HEK293T (cell line): ENCODE results near the gene GON4L.

Experiments
- CTCF ChIA-PET: fragments of 350-600 bp; formaldehyde crosslinking; extraction: SDS; loops from one replicate; lab custom pipeline; 2021; ENCODE audit warnings: antibody characterized with exemption, inconsistent platforms; lab: Yijun Ruan, JAX
- POLR2A ChIA-PET: fragments of 350-600 bp; formaldehyde crosslinking; extraction: SDS; loops from one replicate; lab custom pipeline; 2020; ENCODE audit warnings: antibody characterized with exemption, inconsistent platforms; lab: Yijun Ruan, JAX
- DNase-seq: peaks from one replicate; pipeline ENCODE4 v3.0.0; 2012; ENCODE audit warnings: mixed read lengths; ENCODE audit errors: extremely low spot score
- ARNT ChIP-seq: fragments of 450-650 bp; IDR thresholded peaks from 2 replicates; pipeline ENCODE4 v1.6.1; 2017; ENCODE audit warnings: mild to moderate bottlenecking
- BHLHE40 ChIP-seq: fragments of 450-650 bp; IDR thresholded peaks from 2 replicates; pipeline ENCODE4 v1.6.1; 2016; ENCODE audit warnings: mild to moderate bottlenecking, moderate library complexity, borderline replicate concordance
- CTBP1 ChIP-seq: fragments of 450-650 bp; IDR thresholded peaks from 2 replicates; pipeline ENCODE4 v1.6.1; 2016; ENCODE audit warnings: borderline replicate concordance
- ELF4 ChIP-seq: fragments of 450-650 bp; IDR thresholded peaks from 2 replicates; pipeline ENCODE4 v1.6.1; 2017; ENCODE audit warnings: antibody characterized with exemption
- FOXA1 ChIP-seq: fragments of 450-650 bp; IDR thresholded peaks from 2 replicates; pipeline ENCODE4 v1.6.1; 2016; ENCODE audit warnings: mild to moderate bottlenecking
- FOXK2 ChIP-seq: fragments of 450-650 bp; IDR thresholded peaks from 2 replicates; pipeline ENCODE4 v1.6.1; 2016; ENCODE audit warnings: mild to moderate bottlenecking
- FOXM1 ChIP-seq: fragments of 450-650 bp; IDR thresholded peaks from 2 replicates; pipeline ENCODE4 v1.6.1; 2017; ENCODE audit warnings: mild to moderate bottlenecking, borderline replicate concordance
- HDGF ChIP-seq: fragments of 450-650 bp; IDR thresholded peaks from 2 replicates; pipeline ENCODE4 v1.6.1; 2017; ENCODE audit warnings: antibody characterized with exemption, borderline replicate concordance
- L3MBTL2 ChIP-seq: fragments of 450-650 bp; conservative IDR thresholded peaks from 2 replicates; pipeline ENCODE4 v1.6.1; 2016; ENCODE audit warnings: mild to moderate bottlenecking
- LEF1 ChIP-seq: fragments of 450-650 bp; IDR thresholded peaks from 2 replicates; pipeline ENCODE4 v1.6.1; 2017; ENCODE audit warnings: mild to moderate bottlenecking, borderline replicate concordance
- NFRKB ChIP-seq: fragments of 450-650 bp; IDR thresholded peaks from 2 replicates; pipeline ENCODE4 v1.6.1; 2016; ENCODE audit warnings: mild to moderate bottlenecking, moderate library complexity
- SP1 ChIP-seq: fragments of 450-650 bp; IDR thresholded peaks from 2 replicates; pipeline ENCODE4 v1.6.1; 2017
- SUZ12 ChIP-seq: fragments of 450-650 bp; IDR thresholded peaks from 2 replicates; pipeline ENCODE4 v1.6.1; 2016; ENCODE audit warnings: mild to moderate bottlenecking
- TARDBP ChIP-seq: fragments of 450-650 bp; IDR thresholded peaks from 2 replicates; pipeline ENCODE4 v1.6.1; 2016
- ZNF384 ChIP-seq: fragments of 450-650 bp; IDR thresholded peaks from 2 replicates; pipeline ENCODE4 v1.6.1; 2016
- TF ChIP-seq, protein P1 (sequence below): fragments of 450-650 bp; IDR thresholded peaks from 2 replicates; pipeline ENCODE4 v1.6.1; 2016

Gene GON4L

DNA sequence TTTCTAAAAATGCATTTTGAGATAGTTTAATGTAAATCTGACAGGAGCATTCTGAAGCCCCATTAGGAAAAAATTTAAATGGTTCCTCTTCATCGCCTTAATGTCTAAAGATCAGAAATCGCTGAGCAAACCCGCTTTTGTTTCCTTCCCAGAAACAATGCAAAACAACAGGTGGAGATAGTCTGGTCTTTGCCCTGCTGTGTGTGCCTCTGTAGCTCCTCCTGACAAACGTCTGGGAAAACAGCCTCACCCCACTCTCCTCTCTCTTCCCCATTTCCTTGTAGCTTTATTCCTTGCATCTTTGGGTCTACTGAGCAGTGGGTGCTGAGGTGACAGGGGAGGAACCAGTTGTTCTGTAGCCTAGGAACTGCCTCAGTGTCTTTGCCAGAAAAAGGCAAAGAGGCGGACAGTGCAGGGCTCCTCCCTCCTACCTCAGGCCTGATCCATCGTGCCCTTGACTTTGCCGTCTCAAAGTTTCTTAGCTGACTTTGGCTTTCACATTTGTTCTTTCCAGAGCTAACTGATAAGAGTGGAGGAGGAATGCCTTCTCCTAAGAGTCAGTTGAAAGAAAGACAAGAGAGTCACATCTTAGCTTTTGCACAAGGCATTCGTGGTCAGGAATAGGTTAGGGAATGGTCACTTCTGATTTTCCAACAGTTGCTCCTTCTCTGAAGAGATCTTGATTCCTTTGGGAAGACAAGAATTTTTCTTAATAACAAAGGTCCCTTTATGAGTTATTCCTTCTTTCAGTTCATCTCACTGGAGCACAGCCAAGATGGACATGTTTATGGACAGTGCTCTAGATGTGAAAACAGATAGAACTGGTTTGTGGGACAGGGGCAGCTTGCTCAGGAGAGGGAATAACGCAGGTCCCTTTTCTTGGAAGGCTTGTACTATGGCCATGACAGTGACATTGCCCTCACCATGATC is 27.3 kb upstream of the GON4L start:
- ChIA-PET POLR2A (interaction anchor here (0.7 to 1.6 kb wide), 2 partner anchors 25 to 50 kb away, joined by 3 to 6 read pairs; partner anchors contain the start of genes KHDC4 and SYT11), CTCF (interaction anchor here (0.5 to 1.9 kb wide), 3 partner anchors 10 to 17 kb away, joined by 4 to 7 read pairs (median 4); no protein-coding TSS in a partner anchor)
- TF ChIP-seq, protein P1, sequence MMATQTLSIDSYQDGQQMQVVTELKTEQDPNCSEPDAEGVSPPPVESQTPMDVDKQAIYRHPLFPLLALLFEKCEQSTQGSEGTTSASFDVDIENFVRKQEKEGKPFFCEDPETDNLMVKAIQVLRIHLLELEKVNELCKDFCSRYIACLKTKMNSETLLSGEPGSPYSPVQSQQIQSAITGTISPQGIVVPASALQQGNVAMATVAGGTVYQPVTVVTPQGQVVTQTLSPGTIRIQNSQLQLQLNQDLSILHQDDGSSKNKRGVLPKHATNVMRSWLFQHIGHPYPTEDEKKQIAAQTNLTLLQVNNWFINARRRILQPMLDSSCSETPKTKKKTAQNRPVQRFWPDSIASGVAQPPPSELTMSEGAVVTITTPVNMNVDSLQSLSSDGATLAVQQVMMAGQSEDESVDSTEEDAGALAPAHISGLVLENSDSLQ: no peak
- no peak for TF ChIP-seq SP1
- TF ChIP-seq LEF1: no peak
- no peak for TF ChIP-seq FOXK2
- no peak for TF ChIP-seq ARNT
- TF ChIP-seq CTBP1: no peak
- no peak for TF ChIP-seq FOXM1
- TF ChIP-seq L3MBTL2: no peak
- no peak for TF ChIP-seq NFRKB
- no peak for TF ChIP-seq SUZ12
- no peak for TF ChIP-seq TARDBP
- TF ChIP-seq ZNF384: no peak
- DNase-seq: no peak

DNA sequence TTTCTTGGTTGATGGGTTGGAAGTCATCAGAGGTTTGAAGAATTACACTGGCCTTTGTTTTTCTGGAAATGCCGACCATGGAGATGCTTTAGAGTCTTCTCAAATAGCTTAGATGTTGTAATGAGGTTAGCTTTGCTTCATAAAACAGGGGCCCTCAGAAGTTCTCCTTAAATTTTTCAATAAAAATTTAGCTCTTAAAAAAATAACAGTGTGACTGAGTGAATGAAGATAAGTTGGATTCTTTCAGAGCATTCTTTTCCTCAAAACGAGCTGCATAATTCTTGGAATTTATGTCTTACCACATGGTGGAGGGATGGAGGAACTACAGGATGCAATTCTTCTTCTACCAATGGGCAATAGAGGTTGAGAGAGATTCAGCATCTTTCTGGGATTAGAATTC is 25.8 kb upstream of the GON4L start:
- POLR2A ChIA-PET: interaction anchor here (0.9 to 1.7 kb wide), 3 partner anchors 23 to 138 kb away, joined by 3 to 7 read pairs (median 5); partner anchors contain the start of genes GON4L and SYT11
- no peak for DNase-seq
- CTCF ChIA-PET: interaction anchor here (1.9 kb wide), 1 partner anchor 10 kb away, joined by 7 read pairs; no protein-coding TSS in a partner anchor
- TF ChIP-seq SP1: no peak
- no peak for TF ChIP-seq CTBP1
- no peak for TF ChIP-seq ZNF384
- no peak for TF ChIP-seq FOXK2
- TF ChIP-seq HDGF: no peak
- no peak for TF ChIP-seq L3MBTL2
- TF ChIP-seq, protein P1: no peak
- TF ChIP-seq FOXM1: no peak
- TF ChIP-seq SUZ12: no peak
- no peak for TF ChIP-seq NFRKB
- no peak for TF ChIP-seq BHLHE40
- no peak for TF ChIP-seq ARNT
- no peak for TF ChIP-seq TARDBP
- no peak for TF ChIP-seq FOXA1
- TF ChIP-seq LEF1: no peak
- TF ChIP-seq ELF4: no peak

DNA sequence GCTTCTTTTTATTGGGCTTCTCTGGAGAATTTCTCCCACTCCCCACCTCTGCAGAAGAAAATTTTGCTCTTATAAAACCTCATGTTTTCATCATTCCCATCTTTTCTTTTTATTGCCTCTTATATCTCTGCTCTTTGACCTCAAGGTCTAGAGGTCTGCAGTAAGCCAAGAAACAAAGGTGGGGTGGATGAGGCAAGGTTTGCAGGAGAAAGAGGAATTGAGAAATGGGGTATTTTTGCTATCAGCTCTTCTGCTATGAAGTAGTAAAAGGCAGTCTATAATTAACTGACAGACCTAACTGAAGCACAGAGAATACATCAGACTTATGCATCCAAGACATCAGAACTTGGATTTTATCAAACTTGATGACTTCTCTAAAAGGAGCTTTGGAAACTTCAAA is 25.2 kb upstream of the GON4L start:
- POLR2A ChIA-PET: interaction anchor here (0.9 to 1.7 kb wide), 3 partner anchors 23 to 137 kb away, joined by 3 to 7 read pairs (median 5); partner anchors contain the start of genes GON4L and SYT11

DNA sequence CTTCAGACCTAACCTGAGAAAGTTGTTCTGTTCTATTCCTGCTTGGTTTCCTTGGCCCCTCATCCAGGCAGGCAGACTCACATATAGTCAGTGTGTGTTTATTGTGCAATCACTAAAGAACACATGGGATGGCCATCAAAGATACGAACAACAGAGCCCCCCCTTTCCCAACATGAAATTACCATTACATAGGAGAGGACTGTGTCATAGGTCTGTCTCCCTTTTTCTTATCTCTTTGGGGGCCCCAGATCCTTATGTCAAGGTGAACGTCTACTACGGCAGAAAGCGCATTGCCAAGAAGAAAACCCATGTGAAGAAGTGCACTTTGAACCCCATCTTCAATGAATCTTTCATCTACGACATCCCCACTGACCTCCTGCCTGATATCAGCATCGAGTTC is 23.9 kb upstream of the GON4L start:
- CTCF ChIA-PET: no interaction called here
- no peak for DNase-seq
- TF ChIP-seq ARNT: no peak
- no peak for TF ChIP-seq TARDBP
- no peak for TF ChIP-seq SUZ12
- TF ChIP-seq ELF4: no peak
- TF ChIP-seq CTBP1: no peak
- TF ChIP-seq FOXM1: no peak
- TF ChIP-seq LEF1: no peak
- TF ChIP-seq BHLHE40: no peak
- TF ChIP-seq, protein P1: no peak
- no peak for TF ChIP-seq ZNF384
- TF ChIP-seq NFRKB: no peak
- POLR2A ChIA-PET: no interaction called here

More for the DNA sequence above, 25.2 kb upstream of the GON4L start:
- DNase-seq: no peak
- no peak for TF ChIP-seq HDGF
- TF ChIP-seq LEF1: no peak
- no peak for TF ChIP-seq SP1
- TF ChIP-seq SUZ12: no peak
- no peak for TF ChIP-seq ARNT
- TF ChIP-seq ZNF384: no peak
- CTCF ChIA-PET: interaction anchor here (1.9 kb wide), 1 partner anchor 10 kb away, joined by 7 read pairs; no protein-coding TSS in a partner anchor

DNA sequence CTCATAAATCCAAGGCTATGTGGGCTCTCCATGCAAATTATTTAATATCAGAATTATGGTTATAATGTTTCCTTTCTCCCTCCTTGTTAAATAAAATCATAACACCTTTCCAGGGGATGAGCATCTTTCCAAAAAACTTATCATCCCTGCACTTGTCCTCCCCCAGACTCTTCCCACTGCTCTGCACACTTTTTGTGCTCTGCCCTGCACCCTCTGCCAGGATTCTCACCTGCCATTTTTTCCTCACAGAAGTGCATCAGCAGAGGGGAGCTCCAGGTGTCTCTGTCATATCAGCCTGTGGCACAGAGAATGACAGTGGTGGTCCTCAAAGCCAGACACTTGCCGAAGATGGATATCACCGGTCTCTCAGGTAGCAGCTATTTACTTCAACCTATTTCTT is 23.2 kb upstream of the GON4L start:
- ChIA-PET POLR2A (no interaction called here), CTCF (no interaction called here)
- TF ChIP-seq SP1 (no peak), TARDBP (no peak), BHLHE40 (no peak), FOXA1 (no peak), HDGF (no peak), NFRKB (no peak), ARNT (no peak), L3MBTL2 (no peak), FOXM1 (no peak), LEF1 (no peak), SUZ12 (no peak), CTBP1 (no peak)
- TF ChIP-seq, protein P1: no peak
- no peak for DNase-seq
